Esophagus muscularis mucosa (tissue), 4 donors: ENCODE results near the gene MT1F.

Source experiments
- CTCF ChIP-seq, 3 experiments: fragments of 200-600 bp in 2 of 3; fragments of 450-650 bp in 1 of 3; sonication (generic) in 2 of 3; IDR thresholded peaks; one replicate each; pipeline ENCODE4 v1.5.1; 2017 to 2019; ENCODE audit warnings: antibody characterized with exemption in 3 of 3, mild to moderate bottlenecking in 2 of 3, moderate library complexity in 1 of 3
- EP300 ChIP-seq: sonication (generic); formaldehyde crosslinking; IDR thresholded peaks from one replicate; pipeline ENCODE4 v1.6.1; 2017; ENCODE audit warnings: antibody characterized with exemption
- POLR2A ChIP-seq: fragments of 450-650 bp; IDR thresholded peaks from one replicate; pipeline ENCODE4 v1.6.1; 2017; ENCODE audit warnings: antibody characterized with exemption, moderate library complexity, mild to moderate bottlenecking, low read depth
- POLR2AphosphoS5 ChIP-seq, 2 donors: sonication (generic); formaldehyde crosslinking; IDR thresholded peaks; one replicate each; pipeline ENCODE4 v1.6.1; 2017; ENCODE audit warnings: antibody characterized with exemption in 2 of 2

GRCh38 chr16:56662357-56663354 is 4.9 kb downstream of the MT1F start:
- TF ChIP-seq CTCF (IDR thresholded peaks at IDR 0.05) (no peak), POLR2AphosphoS5 (IDR thresholded peaks at IDR 0.05) (no peak), POLR2A (no peak), EP300 (no peak)
